DMS79 (cell line): ENCODE results near the gene AMD1.
"Not testable (repeated sequence)": the region's sequence is repeated elsewhere in the genome, so short reads cannot be mapped to it uniquely, and the experiment has no call there.

Experiments used
- DNase-seq: peaks from one replicate; lab custom pipeline; 2025; lab: John Stamatoyannopoulos, UW

The AMD1 gene

GRCh38 chr6:110877569-110877968 lies 3.0 kb downstream of the AMD1 start:
- no peak for DNase-seq

DNA sequence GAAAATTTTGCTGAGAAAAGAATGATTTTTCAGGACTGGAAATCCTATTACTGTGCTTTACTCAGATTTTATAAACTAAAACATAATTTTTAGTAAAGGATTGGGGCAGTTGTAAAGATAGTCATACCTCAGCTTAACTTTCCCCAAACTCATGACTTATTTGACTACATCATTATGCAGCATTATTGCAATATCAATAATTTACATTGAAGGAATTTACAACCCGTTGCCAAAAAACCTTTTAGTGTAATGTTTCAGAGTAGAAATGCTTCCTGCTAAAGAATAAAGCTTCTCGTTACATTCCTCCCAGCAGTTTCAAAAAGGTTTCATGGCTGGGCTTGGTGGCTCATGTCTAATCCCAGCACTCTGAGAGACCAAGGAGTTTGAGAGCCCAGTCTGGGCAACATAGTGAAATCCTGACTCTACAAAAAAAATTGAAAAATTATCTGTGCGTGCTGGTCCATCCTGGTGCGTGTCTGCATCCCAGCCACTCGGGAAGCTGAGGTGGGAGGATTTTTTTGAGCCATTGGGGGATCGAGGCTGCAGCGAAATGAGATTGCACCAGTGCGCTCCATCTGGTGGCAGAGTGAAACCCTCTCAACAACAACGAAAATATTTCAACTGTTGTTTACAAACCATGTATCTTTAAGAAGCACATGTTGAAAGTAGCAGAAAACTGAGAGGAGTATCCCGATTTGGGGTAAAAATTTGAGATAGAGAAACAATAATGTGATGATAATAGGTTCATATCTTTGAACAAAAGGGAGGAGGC lies 4.4 kb downstream of the AMD1 start:
- no peak for DNase-seq

- no peak for DNase-seq
These were observed 6.1 kb downstream of the AMD1 start for GRCh38 chr6:110880651-110881050.

DNA sequence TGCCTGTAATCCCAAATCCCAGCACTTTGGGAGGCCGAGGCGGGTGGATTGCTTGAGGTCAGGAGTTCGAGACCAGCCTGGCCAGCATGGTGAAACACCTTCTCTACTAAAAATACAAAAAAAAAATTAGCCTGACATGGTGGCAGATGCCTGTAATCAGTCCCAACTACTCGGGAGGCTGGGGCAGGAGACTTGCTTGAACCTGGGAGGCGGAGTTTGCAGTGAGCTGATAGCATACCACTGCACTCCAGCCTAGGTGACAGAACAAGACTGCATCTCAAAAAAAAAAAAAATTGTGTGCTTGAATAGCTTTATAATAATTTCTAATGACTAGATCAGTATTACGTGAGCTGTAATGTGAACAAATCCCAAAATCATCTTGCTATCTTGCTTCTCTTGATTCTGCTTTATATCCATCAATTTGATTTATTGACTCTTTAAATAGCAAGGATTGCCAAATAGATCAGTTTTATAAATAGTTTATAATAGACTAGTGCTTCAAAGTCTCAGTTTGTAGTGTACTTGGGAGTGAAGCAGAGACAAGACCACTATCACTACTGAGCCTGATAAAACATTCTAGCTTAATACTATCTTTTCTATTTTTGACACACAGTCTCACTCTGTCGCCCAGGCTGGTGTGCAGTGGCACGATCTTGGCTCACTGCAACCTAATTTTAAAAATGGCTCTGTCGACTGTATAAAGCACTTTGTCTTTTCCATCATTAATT lies 7.1 kb downstream of the AMD1 start:
- no peak for DNase-seq

- no peak for DNase-seq
These were observed 7.7 kb downstream of the AMD1 start for GRCh38 chr6:110882274-110882619.

DNA sequence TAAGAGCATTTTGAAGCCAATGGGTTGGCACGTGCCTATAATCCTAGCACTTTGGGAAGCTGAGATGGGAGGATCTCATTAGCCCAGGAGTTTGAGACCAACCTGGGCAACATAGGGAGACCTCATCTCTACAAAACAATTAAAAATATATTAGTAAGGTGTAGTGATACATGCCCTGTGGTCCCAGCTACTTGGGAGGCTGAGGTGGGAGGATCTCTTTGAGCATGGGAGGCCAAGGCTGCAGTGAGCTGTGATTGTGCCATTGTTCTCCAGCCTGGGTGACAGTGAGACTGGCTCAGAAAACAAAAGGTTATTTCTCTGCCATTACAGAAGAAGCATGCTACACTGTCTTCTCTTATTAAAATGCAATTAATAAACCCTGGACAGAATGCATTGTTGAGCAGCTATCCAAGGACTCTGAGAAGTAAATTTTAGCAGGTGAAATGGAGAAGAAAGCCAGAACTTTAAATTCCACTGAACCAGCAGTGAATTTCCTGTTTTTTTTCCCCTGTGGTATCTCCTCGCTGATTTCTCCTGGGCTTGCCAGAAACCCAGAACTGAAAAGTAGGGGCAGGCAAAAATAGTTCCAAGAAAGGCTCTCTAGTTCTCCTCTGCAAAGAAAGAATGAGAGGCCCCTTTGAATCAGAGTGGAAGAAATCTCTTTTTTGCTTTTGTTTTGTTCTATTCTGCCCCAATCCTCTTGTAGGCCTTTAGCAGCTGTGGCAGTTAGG lies 8.4 kb downstream of the AMD1 start:
- DNase-seq = no peak

GRCh38 chr6:110884321-110884720 lies 9.7 kb downstream of the AMD1 start:
- no peak for DNase-seq

- DNase-seq = no peak
These were observed 10.9 kb downstream of the AMD1 start for GRCh38 chr6:110885526-110885925.

- no peak for DNase-seq
These were observed 12.1 kb downstream of the AMD1 start for GRCh38 chr6:110886555-110887167.

GRCh38 chr6:110890288-110890687 lies 15.7 kb downstream of the AMD1 start:
- no peak for DNase-seq

- no peak for DNase-seq
These were observed 21.5 kb downstream of the AMD1 start for GRCh38 chr6:110895907-110896608.

DNA sequence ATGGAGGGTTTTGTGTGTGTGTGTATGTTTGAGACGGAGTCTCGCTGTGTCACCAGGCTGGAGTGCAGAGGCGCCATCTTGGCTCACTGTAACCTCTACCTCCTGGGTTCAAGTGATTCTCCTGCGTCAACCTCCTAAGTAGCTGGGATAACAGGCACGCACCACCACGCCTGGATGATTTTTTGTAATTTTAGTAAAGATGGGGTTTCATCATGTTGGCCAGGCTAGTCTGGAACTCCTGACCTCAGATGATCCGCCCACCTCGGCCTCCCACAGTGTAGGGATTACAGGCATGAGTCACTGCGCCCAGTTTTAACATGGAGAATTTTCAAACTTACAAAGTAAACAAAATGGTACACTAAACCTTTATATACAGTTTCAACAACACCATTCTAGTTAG lies 22.8 kb downstream of the AMD1 start:
- DNase-seq = no peak

GRCh38 chr6:110898111-110898510 lies 23.5 kb downstream of the AMD1 start:
- peak; percentile 10 for DNase-seq

DNA sequence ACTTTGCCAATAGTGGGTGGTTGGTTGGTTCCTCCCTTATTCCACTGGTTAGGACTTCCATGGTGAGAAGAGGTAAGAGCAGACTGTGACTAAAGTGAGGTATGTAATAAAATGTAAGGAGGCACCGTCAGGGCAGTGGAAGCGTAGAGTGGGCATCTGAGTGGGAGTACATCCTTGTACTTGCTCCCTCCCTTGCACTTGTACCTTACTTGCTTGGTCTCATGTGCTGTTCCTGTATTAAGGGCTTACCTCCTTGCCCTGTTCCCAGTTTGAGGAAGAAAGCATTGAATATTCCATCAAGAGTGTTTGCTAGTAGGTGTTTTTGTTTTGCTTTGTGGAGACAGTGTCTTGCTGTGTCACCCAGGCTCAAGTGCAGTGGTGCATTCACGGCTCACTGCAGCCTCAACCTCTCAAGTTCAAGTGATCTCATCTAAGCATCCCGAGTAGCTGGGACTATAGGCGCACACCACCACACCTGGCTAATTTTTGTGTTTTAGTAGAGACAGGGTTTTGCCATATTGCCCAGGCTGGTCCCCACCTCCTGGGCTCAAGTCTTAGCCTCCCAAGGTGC lies 25.5 kb downstream of the AMD1 start:
- DNase-seq = peak; percentile 78

- DNase-seq = not testable (repeated sequence)
These were observed 27.0 kb downstream of the AMD1 start for GRCh38 chr6:110901601-110902000.

GRCh38 chr6:110902091-110902490 lies 27.5 kb downstream of the AMD1 start:
- DNase-seq = no peak

DNA sequence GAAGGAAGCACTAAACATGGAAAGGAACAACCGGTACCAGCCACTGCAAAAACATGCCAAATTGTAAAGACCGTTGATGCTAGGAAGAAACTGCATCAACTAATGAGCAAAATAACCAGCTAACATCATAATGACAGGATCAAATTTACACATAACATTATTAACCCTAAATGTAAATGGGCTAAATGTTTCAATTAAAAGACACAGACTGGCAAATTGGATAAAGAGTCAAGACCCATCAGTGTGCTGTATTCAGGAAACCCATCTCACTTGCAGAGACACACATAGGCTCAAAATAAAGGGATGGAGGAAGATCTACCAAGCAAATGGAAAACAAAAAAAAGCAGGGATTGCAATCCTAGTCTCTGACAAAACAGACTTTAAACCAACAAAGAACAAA lies 31.7 kb downstream of the AMD1 start:
- DNase-seq = not testable (repeated sequence)

GRCh38 chr6:110930781-110931180 lies 56.2 kb downstream of the AMD1 start:
- DNase-seq = no peak

DNA sequence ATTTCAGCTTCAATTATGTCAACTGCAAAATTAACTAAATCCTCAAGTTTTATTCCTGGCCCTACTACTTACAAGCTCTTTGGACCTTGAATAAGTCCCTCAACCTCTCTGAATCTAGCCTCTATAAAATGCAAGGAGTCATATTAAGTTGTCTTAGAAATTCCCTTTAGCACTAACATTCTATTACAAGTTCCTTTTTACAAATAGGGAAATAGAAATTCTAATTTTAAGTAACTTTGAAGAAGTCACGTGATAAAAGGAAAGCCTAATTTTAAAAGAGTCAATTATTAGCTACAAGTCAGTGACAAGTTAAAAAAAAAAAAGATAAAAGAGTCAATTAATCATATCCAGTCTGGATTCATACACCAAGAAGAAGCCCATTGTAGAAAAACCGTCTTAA lies 59.3 kb downstream of the AMD1 start:
- no peak for DNase-seq

GRCh38 chr6:110934381-110934898 lies 59.9 kb downstream of the AMD1 start:
- DNase-seq = no peak

DNA sequence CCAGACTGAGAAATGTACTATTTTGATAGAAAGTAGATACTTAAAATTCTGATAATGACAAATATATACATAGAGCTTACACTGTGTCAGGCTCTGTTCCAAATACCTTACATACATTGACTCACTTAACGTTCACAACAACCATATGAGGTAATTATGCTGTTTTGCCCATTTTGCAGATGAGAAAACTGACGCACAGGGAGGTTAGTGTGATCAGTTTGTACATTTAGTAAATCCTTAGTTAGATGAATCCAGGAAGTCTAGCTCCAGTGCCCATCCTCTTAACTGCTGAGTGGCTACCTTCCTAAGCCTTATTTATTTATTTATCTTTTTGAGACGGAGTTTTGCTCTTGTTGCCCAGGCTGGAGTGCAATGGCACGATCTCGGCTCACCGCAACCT lies 60.6 kb downstream of the AMD1 start:
- no peak for DNase-seq
